ELF-1 (cell line): ENCODE data around the gene MCEE.
"Not testable (repeated sequence)": the region's sequence is repeated elsewhere in the genome, so short reads cannot be mapped to it uniquely, and the experiment has no call there.

Source experiments
- DNase-seq: peaks from one replicate; pipeline ENCODE4 v3.0.0-alpha.2; 2016; ENCODE audit warnings: low read depth, low spot score

Gene MCEE

GRCh38 chr2:71083297-71083696 lies 46.7 kb downstream of the MCEE start:
- DNase-seq: not testable (repeated sequence)

DNA sequence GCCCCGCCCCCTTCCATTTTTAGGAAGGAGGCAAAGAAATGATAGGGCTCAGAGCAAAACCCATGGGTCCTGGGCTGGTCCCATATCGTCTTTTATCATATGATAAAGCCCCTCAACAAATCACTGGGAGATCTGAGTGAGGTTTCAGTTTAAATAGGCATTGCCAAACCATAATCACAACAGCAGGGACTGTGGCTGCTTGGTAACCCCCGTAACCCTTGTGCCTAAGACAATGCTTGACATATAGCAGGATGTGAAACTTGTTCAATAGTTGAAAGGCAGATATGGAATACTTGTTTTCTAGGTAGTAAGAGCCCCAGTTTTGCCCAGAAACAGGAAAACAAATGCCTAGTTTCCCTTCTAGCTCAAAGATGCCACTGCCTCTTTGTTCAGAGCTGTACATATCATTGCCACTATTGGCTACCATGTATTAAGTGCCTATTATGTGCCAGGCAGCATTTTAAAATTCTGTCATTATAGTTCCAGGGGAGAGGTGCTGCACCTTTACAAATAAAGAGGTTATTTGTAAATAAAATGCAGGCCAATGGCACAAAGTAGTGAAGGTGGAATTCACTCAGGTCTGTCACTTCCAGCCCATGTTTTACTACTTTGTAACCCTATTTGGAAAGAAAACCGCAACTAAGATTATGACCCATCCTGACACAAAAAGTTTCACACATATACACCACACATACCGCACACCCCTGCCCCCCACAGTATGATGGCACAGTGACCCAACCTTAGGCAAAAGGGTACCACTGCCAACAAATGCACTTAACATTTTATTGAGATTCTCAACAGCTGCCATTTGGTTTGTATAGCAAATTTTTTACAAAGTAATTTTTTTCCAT lies 47.4 kb downstream of the MCEE start:
- no peak for DNase-seq

DNA sequence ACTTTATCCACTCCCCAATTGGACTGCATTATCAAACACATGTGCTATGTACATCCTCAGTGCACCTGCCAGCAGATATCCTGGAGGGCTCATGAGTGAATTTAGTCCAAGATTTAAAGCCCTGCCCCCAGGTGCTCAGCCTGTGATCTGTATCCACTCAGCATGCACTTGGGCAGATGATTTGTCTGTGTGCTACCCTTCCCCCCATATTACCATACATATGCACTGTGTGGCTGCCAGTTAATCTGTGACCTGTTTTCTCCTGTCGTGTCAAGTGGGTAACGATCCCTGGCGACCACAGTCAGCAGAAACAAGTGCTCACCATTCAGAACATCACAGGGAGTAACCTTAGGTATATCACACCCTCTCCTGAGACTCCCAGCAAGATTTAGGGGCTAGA lies 51.4 kb downstream of the MCEE start:
- DNase-seq: no peak

- no peak for DNase-seq
Observed at GRCh38 chr2:71074893-71075395, 55.1 kb downstream of the MCEE start.

- DNase-seq: no peak
Observed at GRCh38 chr2:71073475-71073874, 56.6 kb downstream of the MCEE start.

GRCh38 chr2:71072492-71072891 lies 57.5 kb downstream of the MCEE start:
- DNase-seq: no peak

- no peak for DNase-seq
Observed at GRCh38 chr2:71071681-71072398, 58.2 kb downstream of the MCEE start.

DNA sequence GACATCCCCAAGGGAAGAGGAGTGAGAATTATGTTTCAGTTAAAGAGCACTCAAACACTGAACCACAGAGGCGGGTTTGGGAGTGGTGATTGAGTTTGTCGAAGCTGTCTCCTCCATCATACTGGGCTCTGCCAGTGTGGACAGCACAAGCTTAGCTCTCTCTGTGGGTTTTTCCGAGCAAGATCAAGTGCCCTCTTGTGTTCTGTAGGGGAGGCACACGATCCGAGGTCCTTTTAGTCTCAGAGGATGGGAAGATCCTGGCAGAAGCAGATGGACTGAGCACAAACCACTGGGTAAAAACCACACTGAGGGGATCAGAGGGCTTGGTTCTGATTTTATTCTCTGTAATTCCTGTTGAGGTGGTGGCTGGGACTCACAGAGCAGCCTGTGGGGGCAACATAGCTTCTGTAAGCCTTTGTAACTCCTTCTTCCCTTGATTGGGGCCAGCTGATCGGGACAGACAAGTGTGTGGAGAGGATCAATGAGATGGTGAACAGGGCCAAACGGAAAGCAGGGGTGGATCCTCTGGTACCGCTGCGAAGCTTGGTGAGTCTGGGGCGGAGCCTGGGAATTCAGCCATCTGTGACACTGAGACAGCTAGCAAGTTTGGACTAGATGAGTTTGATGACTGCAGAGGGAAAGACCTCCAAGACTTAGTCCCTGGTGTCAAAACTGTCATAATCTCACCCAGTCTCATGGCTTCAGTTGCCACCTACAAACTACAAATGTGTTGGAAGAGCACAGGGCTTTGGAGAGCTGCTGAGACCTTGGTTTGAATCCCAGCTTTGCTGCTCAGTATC lies 59.5 kb downstream of the MCEE start:
- peak; percentile 57 for DNase-seq

GRCh38 chr2:71069376-71069775 lies 60.7 kb downstream of the MCEE start:
- no peak for DNase-seq

DNA sequence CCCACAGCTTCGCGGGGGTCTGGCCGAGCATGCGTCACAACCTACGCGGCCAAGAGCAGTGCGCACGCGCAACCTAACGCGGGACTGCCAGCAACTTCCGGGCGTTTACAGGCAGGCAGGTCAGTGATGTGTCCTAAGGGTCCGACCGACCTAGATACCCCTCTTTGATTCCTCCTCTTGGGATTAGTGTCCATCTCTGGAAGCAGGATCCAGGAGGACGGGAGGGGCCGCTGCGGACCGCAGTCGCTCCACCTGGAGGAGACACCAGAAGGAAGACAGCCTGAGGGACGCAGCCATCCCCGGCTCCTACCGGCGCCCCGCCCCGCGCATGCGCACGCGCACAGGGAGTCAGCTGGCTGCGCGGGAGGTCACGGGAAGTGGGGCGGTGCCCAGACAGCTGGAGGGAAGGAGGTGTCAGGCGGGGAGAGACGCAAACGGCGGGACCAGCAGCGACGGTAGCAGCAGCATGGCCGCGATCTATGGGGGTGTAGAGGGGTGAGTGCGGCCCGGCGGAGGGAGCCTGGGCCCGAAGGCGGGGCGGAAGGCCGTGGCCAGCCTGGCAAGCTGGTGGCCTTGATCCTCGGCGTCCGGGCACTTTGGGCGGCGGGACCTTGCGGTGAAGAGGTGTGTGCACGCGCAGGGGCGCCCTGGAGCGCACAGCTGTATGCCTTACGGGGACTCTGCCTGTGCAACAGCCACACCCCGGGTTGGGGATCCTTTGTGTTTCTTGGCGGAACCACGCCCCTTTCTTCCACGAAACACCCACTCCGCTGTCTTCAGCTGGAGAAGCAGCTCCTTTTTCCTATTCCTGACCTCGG lies 61.6 kb downstream of the MCEE start, which contains the start of gene NAGK:
TSS of gene NAGK (plus strand) at position 431 of the 818 bp plus-strand sequence. CDS start at position 467, 36 bp downstream.
- peak; percentile 97 for DNase-seq

DNA sequence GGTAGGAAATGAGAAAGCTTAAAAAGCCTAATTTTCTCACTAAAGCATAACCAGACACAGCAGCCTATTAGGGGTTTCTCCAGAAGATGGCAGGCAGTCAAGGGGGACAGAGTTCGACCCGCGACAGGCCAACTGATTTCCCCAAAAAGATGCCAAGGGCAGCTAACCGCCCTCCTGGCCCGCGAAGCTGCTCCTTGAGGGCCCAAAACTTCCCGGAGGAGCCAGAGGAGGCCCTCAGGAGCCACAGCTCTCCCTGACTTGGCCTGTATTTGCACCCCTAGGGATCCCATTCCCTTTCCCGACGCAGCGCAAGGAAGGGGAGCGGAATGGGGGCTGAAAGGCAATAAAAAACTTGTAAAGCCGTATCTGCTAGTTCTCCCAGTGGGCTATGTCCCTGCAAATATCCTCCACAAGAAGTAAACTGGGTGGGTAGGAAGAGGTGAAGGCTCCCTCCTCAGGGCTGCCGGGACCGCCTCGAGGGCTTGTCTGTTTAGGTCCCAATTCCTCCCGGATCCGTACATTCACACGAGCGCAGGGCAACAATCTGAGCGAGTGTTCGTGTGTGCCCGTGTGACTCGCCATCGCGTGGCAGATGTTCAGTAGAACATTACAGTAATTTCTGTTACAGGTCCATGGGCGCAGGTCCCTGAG lies 62.3 kb downstream of the MCEE start:
- DNase-seq: no peak

DNA sequence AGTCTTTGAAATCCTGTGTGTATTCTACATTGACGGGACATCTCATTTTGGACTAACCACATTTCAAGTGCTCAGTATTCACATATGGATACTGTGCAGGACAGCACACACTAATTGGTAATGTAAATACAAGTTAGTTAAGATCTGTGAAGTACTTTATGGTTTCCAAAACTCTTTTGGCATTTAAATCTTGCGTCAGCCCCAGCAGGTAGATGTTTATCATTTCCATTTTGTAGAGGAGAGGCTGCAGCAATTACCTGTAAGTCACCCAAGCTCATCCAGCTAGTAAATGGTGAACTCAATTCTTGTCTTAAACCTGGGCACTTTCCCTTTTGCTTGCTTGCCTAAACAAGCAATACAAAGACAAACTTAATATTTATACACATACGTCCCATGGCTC lies 63.2 kb downstream of the MCEE start:
- no peak for DNase-seq

DNA sequence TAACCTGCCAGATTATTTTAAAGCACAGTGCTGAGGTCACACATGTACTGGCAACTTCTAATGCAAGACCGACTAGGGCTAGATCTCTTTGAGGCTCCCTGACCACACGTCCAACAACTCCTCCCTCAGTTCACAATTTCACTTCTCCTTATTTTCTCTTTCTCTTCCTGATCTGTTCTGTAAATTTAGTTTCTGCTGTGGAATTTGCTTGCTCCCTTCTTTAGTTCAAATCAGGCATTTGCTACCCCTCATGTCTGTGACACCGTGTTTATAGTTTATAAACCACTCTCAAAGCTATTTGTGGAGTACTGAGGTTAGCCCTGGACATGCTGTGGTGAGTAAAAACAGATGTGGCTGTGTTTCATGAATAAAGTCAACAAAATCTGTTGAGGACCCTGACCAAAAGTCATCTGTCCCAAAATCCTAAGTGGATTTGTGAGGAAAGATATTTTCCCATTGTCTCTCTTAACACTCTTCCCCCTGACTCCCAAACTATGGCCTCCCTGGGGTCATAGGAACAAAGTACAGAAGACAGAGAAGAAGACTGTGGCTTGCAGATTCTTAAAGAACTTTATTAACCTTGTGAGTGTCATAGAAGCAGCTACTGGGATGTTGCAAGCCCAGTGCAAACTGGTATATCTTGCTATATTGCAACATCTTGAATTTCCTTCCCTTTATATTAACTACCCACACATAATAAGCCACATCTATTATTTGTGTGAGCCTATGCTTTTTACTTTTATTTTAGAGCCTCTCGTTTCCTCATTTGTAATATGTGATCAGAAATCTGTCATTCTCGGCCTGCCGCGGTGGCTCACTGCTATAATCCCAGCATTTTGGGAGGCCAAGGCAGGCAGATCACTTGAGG lies 65.0 kb downstream of the MCEE start:
- DNase-seq: no peak

GRCh38 chr2:71064110-71064611 lies 65.9 kb downstream of the MCEE start:
- peak; percentile 42 for DNase-seq

DNA sequence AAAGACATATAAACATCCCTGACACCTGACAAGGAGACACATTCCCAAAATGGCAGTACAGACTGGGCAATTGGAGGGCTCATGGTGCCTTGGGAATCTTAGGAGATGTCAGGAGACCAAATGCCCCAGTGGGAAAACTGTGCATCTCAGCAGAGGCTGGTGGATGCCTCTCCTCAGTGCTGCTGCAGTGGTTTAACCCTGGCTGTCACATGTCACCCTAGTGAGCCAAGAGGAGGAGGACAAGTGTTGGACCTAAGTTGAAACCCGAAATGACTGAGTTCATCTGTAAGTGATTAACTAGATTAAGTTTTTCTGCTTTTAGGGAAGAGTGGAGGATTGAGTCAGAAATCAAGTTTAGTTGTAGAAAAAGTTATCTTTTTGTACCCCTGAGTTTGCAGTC lies 66.8 kb downstream of the MCEE start:
- no peak for DNase-seq

DNA sequence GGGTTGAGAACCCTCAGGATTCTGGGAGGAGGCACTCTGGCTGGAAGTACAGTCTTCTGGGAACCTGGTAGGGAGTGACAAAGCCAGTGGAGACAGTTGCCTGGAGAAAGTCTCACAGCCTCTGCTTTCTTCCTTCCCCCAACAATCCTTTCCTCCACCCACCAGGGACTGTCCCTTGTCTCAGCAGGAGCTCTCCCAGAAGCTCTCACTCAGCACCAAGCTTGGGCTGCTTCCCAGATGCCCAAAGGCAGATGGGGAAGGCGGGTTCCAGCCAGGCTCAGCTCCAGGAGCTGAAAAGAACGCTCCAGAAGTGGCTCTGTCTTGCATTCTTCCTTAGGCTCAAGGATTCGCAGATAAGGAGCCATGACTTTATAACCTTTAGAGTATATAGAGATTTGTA lies 69.2 kb downstream of the MCEE start:
- DNase-seq: no peak

DNA sequence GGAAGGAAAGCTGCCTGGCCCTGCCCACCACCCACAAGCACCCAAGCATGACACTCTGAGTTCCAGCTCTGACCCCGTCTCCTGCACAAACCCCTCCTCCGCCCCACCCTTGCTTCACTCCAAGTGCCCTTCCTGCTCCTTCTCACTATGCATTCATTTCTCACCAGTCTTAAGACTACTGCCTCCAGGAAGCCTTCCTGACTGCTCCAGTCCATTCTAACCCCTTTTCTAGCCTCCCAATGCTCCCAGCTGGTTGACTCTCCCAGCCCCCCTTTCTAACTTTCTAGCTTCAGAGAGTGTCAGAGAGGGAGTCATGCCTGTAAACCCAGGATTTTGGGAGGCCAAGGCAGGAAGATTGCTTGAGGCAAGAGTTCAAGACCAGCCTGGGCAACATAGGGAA lies 69.8 kb downstream of the MCEE start:
- no peak for DNase-seq
